HUES48 (cell line): ENCODE data around the gene MACROD2.

Experiments
- H3K27ac ChIP-seq: one replicate; pipeline ENCODE4 v1.7.0; 2013; ENCODE audit warnings: low read depth, low read length, inconsistent platforms
- H3K27me3 ChIP-seq: 2 replicates; pipeline ENCODE4 v1.6.1; 2013; ENCODE audit warnings: mild to moderate bottlenecking, low read length; ENCODE audit not compliant: control insufficient read depth, insufficient read depth
- H3K36me3 ChIP-seq: 2 replicates; pipeline ENCODE4 v1.6.1; 2013; ENCODE audit warnings: low read length; ENCODE audit not compliant: control insufficient read depth, insufficient read depth
- H3K4me1 ChIP-seq: 2 replicates; pipeline ENCODE4 v1.6.1; 2013; ENCODE audit warnings: mild to moderate bottlenecking, low read length; ENCODE audit not compliant: control insufficient read depth, insufficient read depth
- H3K4me3 ChIP-seq: 2 replicates; pipeline ENCODE4 v1.5.1; 2013; ENCODE audit warnings: mild to moderate bottlenecking, low read depth, low read length
- H3K9ac ChIP-seq: 2 replicates; pipeline ENCODE4 v1.6.1; 2013; ENCODE audit warnings: mild to moderate bottlenecking, low read depth, low read length, moderate library complexity
- H3K9me3 ChIP-seq: 2 replicates; pipeline ENCODE4 v1.6.1; 2013; ENCODE audit warnings: low read length; ENCODE audit not compliant: control insufficient read depth, insufficient read depth

Gene MACROD2

DNA sequence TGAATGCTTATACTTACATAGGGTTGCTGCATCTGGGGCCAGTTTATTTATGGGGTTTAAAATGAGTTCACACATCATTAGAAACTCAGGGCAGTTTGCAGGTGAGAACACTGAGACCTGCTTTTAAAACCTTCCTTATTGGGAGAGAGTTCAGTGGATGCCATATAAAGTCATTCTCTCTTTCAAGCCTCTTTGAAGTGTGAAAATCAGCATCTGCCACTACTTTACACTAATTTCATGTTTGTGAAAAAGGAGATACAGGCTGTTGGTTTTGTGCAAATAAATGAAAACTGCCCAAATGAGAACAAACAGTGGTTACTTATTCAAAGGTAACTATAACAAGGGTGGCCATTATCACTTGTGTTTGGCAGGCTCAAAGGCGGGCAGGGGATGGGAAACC is 2047.4 kb downstream of the MACROD2 start:
- no peaks in the 10 kb centered on the region for H3K27me3 ChIP-seq
- H3K4me3 ChIP-seq = no peak overlapping the region
- H3K4me1 ChIP-seq = no peaks in the 10 kb centered on the region
- H3K9ac ChIP-seq = no peak overlapping the region
- no peak overlapping the region for H3K27ac ChIP-seq
- H3K9me3 ChIP-seq = no peaks in the 10 kb centered on the region
- H3K36me3 ChIP-seq = no peaks in the 10 kb centered on the region

DNA sequence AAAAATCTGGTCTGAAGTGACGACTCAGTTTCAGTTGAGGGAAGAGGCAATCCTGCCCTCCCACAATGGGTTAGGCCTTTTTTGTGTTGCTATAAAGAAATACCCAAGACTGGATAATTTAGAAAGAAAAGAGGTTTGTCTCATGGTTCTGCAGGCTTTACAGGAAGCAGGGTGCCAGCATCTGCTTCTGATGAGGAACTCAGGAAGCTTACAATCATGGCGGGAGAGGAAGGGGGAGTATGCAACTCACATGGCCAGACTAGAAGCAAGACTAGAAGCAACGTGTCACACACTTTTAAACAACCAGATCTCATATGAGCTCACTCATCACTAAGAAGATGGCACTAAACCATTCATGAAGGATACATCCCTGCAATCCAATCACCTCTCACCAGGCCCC is 2048.6 kb downstream of the MACROD2 start:
- Histone ChIP-seq H3K4me3 (no peak overlapping the region), H3K4me1 (no peaks in the 10 kb centered on the region), H3K27ac (no peak overlapping the region), H3K36me3 (no peaks in the 10 kb centered on the region), H3K9me3 (no peaks in the 10 kb centered on the region), H3K27me3 (no peaks in the 10 kb centered on the region), H3K9ac (no peak overlapping the region)

DNA sequence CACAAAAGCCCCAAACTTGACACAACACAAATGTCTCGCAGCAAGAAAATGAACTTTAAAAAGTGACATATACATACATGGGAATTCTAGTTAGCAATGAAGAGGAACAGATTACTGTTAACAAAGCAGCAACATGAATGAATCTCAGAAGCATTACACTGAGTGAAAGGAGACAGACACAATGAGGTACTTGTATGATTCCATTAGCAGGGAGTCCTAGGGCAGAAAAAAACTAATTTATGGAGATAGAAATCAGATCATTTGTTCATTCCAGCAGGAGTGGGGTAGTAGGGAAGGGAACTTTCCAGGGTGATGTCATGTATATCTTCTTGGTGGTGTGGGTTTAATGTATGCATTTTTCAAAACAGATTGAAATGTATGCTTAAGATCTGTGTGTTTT is 2053.6 kb downstream of the MACROD2 start:
- Histone ChIP-seq H3K9me3 (no peaks in the 10 kb centered on the region), H3K4me1 (peaks cover 3% of the 10 kb centered on the region; the same call in 1 of the 2 replicates), H3K27ac (no peak overlapping the region), H3K36me3 (no peaks in the 10 kb centered on the region), H3K9ac (no peak overlapping the region), H3K27me3 (no peaks in the 10 kb centered on the region), H3K4me3 (no peak overlapping the region)

DNA sequence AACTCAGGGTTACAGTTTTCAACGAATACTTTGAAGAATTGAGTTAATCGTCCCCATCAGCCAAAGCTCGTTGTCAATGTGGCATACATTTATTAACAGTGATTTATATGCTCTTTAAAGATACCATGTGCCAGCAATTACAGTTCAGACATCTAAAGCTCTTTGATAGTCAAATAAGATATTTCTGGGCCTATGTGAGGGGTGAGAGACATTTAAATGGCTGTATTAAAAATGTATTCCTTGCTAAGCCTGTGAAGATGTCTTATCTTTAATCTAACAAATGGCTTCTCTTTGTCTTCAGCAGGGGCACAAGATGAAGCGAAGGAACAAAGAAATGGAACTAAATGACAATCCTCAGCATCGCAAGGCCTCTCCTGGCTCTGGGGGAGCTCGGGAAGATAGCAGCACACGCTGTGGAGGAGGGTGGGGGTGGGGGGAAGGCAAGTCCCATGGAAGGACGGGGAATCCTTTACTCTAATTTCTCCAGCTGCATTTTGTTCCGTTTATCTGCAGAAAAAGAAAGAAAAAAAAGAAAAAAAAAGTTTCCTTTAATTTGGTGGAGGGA is 2054.3 kb downstream of the MACROD2 start:
- Histone ChIP-seq H3K4me3 (no peak overlapping the region), H3K9me3 (no peaks in the 10 kb centered on the region), H3K36me3 (no peaks in the 10 kb centered on the region), H3K27me3 (no peaks in the 10 kb centered on the region), H3K27ac (no peak overlapping the region), H3K9ac (no peak overlapping the region), H3K4me1 (peaks cover 3% of the 10 kb centered on the region; the same call in 1 of the 2 replicates)

DNA sequence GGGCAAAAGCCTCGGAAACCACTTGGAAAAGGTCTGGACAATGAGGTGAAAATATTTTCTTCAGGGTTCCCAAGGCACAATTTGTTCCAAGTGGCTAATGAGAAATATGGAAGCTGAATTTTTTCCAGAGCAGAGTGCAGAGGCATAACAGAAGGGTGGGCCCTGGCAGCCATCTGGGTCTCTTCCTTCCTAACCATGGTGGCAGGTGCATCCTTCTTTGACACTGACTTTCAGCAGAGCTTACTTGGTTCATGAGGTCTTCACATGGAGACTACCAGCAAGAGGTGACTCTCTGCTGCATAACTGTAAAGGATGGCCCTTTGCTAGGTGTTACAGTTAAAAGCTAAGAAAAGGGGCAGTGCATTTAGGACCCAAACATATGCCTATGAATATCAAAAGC is 2055.1 kb downstream of the MACROD2 start:
- Histone ChIP-seq H3K36me3 (no peaks in the 10 kb centered on the region), H3K4me3 (no peak overlapping the region), H3K9ac (no peak overlapping the region), H3K27ac (no peak overlapping the region), H3K4me1 (peaks cover 3% of the 10 kb centered on the region; the same call in 1 of the 2 replicates), H3K27me3 (no peaks in the 10 kb centered on the region), H3K9me3 (no peaks in the 10 kb centered on the region)

DNA sequence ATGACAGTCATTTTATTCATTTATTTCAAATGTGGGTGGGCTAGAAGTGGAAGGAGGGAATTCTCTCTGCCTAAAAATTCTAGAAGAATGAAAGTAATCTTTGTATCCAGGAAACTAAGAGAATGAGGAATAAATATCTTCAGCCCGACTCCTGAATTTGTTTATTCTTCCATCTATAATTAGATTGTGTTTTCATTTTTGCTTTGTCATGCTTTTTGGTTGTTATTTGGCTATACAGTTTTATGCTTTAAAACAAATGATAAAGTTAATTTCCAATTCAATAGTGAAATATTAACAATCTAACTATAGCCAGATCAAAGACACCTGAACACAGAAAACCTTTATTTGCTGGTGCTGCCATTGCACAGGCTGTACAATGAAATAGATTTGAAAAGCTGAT is 2056.7 kb downstream of the MACROD2 start:
- no peaks in the 10 kb centered on the region for H3K9me3 ChIP-seq
- H3K9ac ChIP-seq = no peak overlapping the region
- H3K4me1 ChIP-seq = peaks cover 3% of the 10 kb centered on the region; the same call in 1 of the 2 replicates
- no peak overlapping the region for H3K27ac ChIP-seq
- no peaks in the 10 kb centered on the region for H3K27me3 ChIP-seq
- no peaks in the 10 kb centered on the region for H3K36me3 ChIP-seq
- no peak overlapping the region for H3K4me3 ChIP-seq

DNA sequence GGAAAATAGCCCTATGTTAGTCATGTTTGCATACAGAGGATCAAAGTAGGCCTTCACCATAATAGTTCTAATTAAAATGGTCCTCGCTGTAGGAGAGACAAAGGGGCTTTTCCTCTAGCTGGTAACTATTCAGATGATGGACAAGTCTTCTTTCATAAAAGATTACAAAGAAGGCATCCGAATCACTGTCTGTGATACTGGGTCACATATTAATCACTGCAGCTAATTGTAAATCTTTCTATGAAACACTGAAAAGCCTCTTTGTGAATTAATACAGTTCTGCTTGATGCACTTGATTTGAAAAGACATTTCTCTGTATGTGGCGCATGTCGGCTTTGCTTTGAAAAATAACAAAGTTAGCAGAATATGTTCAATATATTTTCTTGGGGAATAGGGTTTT is 2057.1 kb downstream of the MACROD2 start:
- Histone ChIP-seq H3K9ac (no peak overlapping the region), H3K4me1 (peaks cover 3% of the 10 kb centered on the region; the same call in 1 of the 2 replicates), H3K27me3 (no peaks in the 10 kb centered on the region), H3K4me3 (no peak overlapping the region), H3K9me3 (no peaks in the 10 kb centered on the region), H3K36me3 (no peaks in the 10 kb centered on the region), H3K27ac (no peak overlapping the region)

DNA sequence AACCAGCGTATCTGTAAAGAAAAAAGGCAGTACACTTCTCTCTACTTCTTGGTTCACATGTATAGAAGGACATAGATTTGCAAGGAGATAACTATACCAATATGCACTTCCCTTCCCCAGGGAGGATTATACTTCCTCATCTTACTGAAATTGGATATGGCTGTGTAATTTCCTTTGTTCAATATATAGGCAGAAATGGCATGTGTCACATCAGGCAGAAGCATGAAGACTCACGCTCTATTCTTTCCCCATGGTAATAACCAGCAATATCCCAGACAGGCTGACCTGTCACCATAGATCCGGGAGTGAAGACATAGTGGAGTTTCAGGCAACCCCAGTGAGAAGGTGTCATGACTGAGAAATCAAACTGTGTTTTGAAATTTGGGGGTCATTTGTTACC is 2059.7 kb downstream of the MACROD2 start:
- Histone ChIP-seq H3K27me3 (no peaks in the 10 kb centered on the region), H3K36me3 (no peaks in the 10 kb centered on the region), H3K4me3 (no peak overlapping the region), H3K9ac (no peak overlapping the region), H3K27ac (no peak overlapping the region), H3K9me3 (no peaks in the 10 kb centered on the region), H3K4me1 (peaks cover 1% of the 10 kb centered on the region; the same call in 1 of the 2 replicates)

DNA sequence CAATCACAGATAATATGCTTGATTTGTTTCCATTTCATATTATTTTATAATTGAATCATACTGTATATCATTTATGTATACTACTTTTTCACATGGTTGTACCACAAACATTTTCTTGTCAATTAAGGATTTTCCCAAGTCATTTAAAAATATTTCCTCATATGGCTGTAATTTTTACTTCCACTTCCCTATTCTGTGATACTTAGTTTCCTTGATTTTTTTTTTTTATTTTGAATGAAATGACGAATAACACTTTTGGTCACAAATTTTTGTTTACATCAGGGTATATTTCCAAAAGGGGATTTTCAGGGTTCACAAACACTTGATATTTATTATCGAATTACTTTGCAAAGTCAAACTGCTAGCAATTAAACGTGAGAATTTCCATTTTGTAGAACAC is 2062.3 kb downstream of the MACROD2 start:
- no peaks in the 10 kb centered on the region for H3K27me3 ChIP-seq
- no peaks in the 10 kb centered on the region for H3K4me1 ChIP-seq
- H3K27ac ChIP-seq = no peak overlapping the region
- no peak overlapping the region for H3K9ac ChIP-seq
- no peaks in the 10 kb centered on the region for H3K36me3 ChIP-seq
- H3K4me3 ChIP-seq = no peak overlapping the region
- H3K9me3 ChIP-seq = no peaks in the 10 kb centered on the region

DNA sequence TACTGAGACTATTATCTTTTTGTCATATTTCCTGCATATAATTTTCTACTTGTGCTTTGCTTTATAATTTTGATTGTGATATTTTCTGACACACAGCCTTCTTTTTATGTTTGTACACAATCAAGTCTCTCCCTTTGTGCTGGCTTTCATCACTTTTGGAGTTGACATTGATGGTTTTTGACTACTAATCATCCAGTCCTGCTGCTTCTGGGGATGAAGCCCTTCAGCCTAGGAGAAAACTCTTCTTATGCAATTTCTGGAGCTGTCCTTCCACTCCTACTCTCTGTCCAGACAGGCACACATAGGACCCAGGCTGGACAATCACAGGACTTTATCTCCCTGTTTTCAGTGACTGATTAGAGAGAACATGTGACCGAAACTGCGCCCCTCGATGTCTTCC is 2063.0 kb downstream of the MACROD2 start:
- Histone ChIP-seq H3K9me3 (no peaks in the 10 kb centered on the region), H3K4me1 (peaks cover 4% of the 10 kb centered on the region; the same call in 1 of the 2 replicates), H3K4me3 (no peak overlapping the region), H3K9ac (no peak overlapping the region), H3K27ac (no peak overlapping the region), H3K36me3 (no peaks in the 10 kb centered on the region), H3K27me3 (no peaks in the 10 kb centered on the region)

DNA sequence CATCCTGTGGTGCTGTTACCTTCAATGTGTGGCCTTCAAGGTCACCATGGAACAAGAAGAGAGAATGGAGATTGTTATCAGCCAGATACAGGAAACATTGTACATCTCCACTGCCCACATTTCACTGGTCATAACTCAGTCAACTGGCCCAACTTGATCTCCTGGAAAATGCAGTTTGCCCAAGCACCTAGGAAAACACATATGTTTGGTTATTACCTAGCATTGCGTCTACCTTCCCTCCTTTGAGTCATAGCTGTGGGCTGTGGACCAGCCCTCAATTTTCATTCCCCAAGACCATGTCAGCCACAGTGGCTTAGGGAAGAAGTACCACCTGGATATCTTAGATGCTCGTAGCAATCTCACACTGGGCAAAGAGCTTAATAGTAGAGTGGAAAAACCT is 2064.5 kb downstream of the MACROD2 start:
- Histone ChIP-seq H3K4me1 (peaks cover 16% of the 10 kb centered on the region), H3K9me3 (no peaks in the 10 kb centered on the region), H3K36me3 (no peaks in the 10 kb centered on the region), H3K27ac (no peak overlapping the region), H3K9ac (no peak overlapping the region), H3K27me3 (no peaks in the 10 kb centered on the region), H3K4me3 (no peak overlapping the region)

DNA sequence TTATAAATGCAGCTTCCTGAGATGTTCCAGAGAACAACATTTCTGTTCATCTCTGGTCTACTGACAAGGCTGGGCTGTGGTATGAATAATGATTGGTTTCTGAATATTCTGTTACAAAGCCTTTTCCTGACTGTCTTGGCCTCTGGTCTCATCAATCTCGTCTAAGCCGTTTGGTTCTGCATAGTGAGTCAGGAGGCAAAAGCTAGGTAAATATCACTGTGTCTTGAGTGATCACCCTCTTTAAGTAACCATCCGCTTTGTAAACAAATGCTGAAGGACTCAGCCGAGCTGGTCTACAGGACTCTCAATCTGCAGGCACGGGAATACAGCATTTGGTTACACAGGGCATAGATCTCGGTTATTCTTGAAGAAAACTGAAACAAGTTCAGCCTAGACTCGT is 2066.0 kb downstream of the MACROD2 start:
- Histone ChIP-seq H3K4me3 (no peak overlapping the region), H3K27ac (no peak overlapping the region), H3K27me3 (no peaks in the 10 kb centered on the region), H3K36me3 (no peaks in the 10 kb centered on the region), H3K9ac (no peak overlapping the region), H3K9me3 (no peaks in the 10 kb centered on the region), H3K4me1 (peaks cover 25% of the 10 kb centered on the region)
